Measurements from ENCODE around the gene TRANK1. TPM values are rescaled to one million over a fixed set of nuclear protein-coding genes. Genes with fewer than 3 reads are reported as not detected.

Gene TRANK1
- total RNA-seq, 1 experiment from 2014 or later = 6.3 TPM

DNA sequence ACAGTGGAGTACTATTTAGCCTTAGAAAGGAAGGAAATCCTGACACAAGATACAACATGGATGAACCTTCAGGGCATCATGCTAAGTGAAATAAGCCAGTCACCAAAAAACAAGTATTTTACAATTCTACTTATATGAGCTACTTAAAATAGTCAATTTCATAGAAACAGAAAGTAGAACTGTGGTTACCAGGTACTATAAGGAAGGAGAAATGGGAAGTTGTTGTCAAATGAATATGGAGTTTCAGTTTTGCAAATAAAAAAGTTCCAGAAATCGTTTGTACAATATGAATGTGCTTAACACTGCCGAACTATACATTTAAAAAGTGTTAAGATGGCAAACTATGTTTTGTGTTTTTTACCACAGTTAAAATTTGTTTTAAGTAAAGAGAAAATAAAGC, 26.8 kb downstream of the TRANK1 start:
- intact Hi-C loops (cut with micrococcal nuclease; ENCODE audit: unreplicated experiment) = no loop called here
- Histone ChIP-seq H3K27me3 (replicated peaks; ENCODE audit: insufficient read depth, low read depth, low read length, poor library complexity) (no peaks in the 10 kb centered on the region), H3K27ac (ENCODE audit: low read depth, low read length, poor library complexity, severe bottlenecking) (peak overlapping the region; percentile 86), H3K9me3 (ENCODE audit: low read depth, low read length, poor library complexity, severe bottlenecking) (peaks cover 9% of the 10 kb centered on the region), H3K4me3 (ENCODE audit: low read depth, low read length, poor library complexity, severe bottlenecking) (peak overlapping the region; percentile 5), H3K4me1 (ENCODE audit: insufficient read depth, low read length, poor library complexity, severe bottlenecking) (peaks cover 23% of the 10 kb centered on the region), H3K36me3 (ENCODE audit: insufficient read depth, low read length, poor library complexity, severe bottlenecking) (no peaks in the 10 kb centered on the region)
- ChIA-PET CTCF (no interaction called here), POLR2A (ENCODE audit: low non-redundant PET) (no interaction called here)
- no TSS peak for BruUV-seq (replicated peaks)
- TF ChIP-seq, protein P1, sequence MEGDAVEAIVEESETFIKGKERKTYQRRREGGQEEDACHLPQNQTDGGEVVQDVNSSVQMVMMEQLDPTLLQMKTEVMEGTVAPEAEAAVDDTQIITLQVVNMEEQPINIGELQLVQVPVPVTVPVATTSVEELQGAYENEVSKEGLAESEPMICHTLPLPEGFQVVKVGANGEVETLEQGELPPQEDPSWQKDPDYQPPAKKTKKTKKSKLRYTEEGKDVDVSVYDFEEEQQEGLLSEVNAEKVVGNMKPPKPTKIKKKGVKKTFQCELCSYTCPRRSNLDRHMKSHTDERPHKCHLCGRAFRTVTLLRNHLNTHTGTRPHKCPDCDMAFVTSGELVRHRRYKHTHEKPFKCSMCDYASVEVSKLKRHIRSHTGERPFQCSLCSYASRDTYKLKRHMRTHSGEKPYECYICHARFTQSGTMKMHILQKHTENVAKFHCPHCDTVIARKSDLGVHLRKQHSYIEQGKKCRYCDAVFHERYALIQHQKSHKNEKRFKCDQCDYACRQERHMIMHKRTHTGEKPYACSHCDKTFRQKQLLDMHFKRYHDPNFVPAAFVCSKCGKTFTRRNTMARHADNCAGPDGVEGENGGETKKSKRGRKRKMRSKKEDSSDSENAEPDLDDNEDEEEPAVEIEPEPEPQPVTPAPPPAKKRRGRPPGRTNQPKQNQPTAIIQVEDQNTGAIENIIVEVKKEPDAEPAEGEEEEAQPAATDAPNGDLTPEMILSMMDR (conservative IDR thresholded peaks at IDR 0.05; ENCODE audit: low read depth, low read length) = no peak
- TF ChIP-seq EZH2 (IDR thresholded peaks at IDR 0.05; ENCODE audit: borderline replicate concordance, low read depth, low read length, poor library complexity, severe bottlenecking) = no peak
- peak; percentile 30 for DNase-seq (ENCODE audit: low spot score)

DNA sequence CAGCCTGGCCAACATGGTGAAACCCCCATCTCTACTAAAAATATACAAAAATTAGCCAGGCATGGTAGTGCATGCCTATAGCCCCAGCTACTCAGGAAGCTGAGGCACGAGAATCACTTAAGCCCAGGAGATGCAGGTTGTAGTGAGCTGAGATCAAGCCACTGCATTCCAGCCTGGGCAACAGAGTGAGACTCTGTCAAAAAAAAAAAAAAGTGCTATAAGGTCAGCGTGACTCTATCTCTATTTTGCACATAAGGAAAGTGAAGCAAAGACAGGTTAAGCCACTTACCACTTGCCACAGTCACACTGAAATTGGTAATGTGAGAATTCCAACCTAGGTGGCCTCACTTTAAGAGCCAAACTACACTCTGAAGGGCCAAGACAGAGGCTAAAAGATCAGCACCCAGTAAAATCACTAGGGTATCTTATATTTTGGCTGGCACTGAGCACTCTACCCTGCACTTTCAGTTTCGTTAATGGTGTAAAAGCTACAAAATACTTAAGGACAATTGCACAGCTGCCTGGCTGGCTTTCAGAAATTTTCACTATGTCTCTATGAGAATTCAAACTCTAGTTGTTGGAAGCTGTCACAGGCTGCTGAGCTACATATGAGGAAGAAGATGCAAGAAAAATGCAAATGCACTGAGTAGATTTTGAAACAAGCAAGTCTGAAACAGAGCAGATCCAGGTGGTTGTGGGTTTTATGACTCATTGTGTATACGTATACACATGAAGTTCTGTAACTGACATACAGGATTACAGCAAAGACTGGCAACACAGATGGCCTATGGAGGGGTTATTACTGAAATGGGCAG, 32.7 kb downstream of the TRANK1 start:
- Histone ChIP-seq H3K36me3 (ENCODE audit: insufficient read depth, low read length, poor library complexity, severe bottlenecking) (no peaks in the 10 kb centered on the region), H3K9me3 (ENCODE audit: low read depth, low read length, poor library complexity, severe bottlenecking) (no peaks in the 10 kb centered on the region), H3K4me1 (ENCODE audit: insufficient read depth, low read length, poor library complexity, severe bottlenecking) (peaks cover 26% of the 10 kb centered on the region), H3K27me3 (replicated peaks; ENCODE audit: insufficient read depth, low read depth, low read length, poor library complexity) (no peaks in the 10 kb centered on the region), H3K27ac (ENCODE audit: low read depth, low read length, poor library complexity, severe bottlenecking) (no peak overlapping the region), H3K4me3 (ENCODE audit: low read depth, low read length, poor library complexity, severe bottlenecking) (no peak overlapping the region)
- TF ChIP-seq, protein P1 (conservative IDR thresholded peaks at IDR 0.05; ENCODE audit: low read depth, low read length) = no peak
- no peak for TF ChIP-seq EZH2 (IDR thresholded peaks at IDR 0.05; ENCODE audit: borderline replicate concordance, low read depth, low read length, poor library complexity, severe bottlenecking)
- intact Hi-C loops (cut with micrococcal nuclease; ENCODE audit: unreplicated experiment) = no loop called here
- POLR2A ChIA-PET (ENCODE audit: low non-redundant PET) = no interaction called here
- CTCF ChIA-PET = no interaction called here
- DNase-seq (ENCODE audit: low spot score) = no peak
- no TSS peak for BruUV-seq (replicated peaks)

DNA sequence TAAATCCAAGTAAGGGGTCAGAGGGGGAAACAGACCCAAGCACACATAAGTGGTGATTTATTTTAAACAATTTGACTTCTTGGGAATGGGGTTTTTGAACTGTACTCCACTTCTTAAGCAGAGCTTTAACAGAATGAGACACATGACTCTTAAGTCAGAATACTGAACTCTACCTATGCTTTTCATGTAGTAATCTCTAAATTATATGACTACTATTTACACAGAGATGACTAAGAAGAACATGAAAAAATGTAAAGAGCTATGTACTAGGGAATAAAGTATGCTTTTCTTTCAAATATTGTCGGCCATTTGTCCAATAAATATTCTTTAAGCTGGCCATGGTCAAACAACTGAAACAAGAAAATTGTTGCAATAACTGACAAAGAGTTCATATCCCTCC, 35.2 kb downstream of the TRANK1 start:
- BruUV-seq (replicated peaks) = no TSS peak
- Histone ChIP-seq H3K36me3 (ENCODE audit: insufficient read depth, low read length, poor library complexity, severe bottlenecking) (no peaks in the 10 kb centered on the region), H3K27me3 (replicated peaks; ENCODE audit: insufficient read depth, low read depth, low read length, poor library complexity) (no peaks in the 10 kb centered on the region), H3K27ac (ENCODE audit: low read depth, low read length, poor library complexity, severe bottlenecking) (no peak overlapping the region), H3K4me1 (ENCODE audit: insufficient read depth, low read length, poor library complexity, severe bottlenecking) (peaks cover 32% of the 10 kb centered on the region), H3K4me3 (ENCODE audit: low read depth, low read length, poor library complexity, severe bottlenecking) (no peak overlapping the region), H3K9me3 (ENCODE audit: low read depth, low read length, poor library complexity, severe bottlenecking) (no peaks in the 10 kb centered on the region)
- ChIA-PET CTCF (no interaction called here), POLR2A (ENCODE audit: low non-redundant PET) (no interaction called here)
- no peak for DNase-seq (ENCODE audit: low spot score)
- intact Hi-C loops (cut with micrococcal nuclease; ENCODE audit: unreplicated experiment) = no loop called here
- TF ChIP-seq, protein P1 (conservative IDR thresholded peaks at IDR 0.05; ENCODE audit: low read depth, low read length) = no peak
- no peak for TF ChIP-seq EZH2 (IDR thresholded peaks at IDR 0.05; ENCODE audit: borderline replicate concordance, low read depth, low read length, poor library complexity, severe bottlenecking)
